Spleen (tissue), 7 donors: ENCODE results near the gene OR2S2.

Source experiments
- POLR2AphosphoS5 ChIP-seq, 3 donors: sonication (generic); formaldehyde crosslinking; IDR thresholded peaks; one replicate each; pipeline ENCODE4 v1.5.1; 2017; ENCODE audit warnings: antibody characterized with exemption in 3 of 3
- TF ChIP-seq, protein P1 (sequence below), 11 experiments: fragments of 200-600 bp in 7 of 11; fragments of 450-650 bp in 4 of 11; sonication (generic) in 4 of 11; IDR thresholded peaks in 8 of 11; conservative IDR thresholded peaks in 3 of 11; 1 replicate in 7 of 11; 2 replicates in 4 of 11; pipeline versions ENCODE4 v1.4.0 to v1.8.0; 2016 to 2021; ENCODE audit warnings: antibody characterized with exemption in 11 of 11, inconsistent platforms in 4 of 11, mild to moderate bottlenecking in 1 of 11
- donor health status: DM: no; HTN: no; CAD: no; lungs with moderate emphysema.
- donor health status: DM: no; HTN: no; CAD: no.
- donor health status: DM: no; HTN: no; CAD: no.

DNA sequence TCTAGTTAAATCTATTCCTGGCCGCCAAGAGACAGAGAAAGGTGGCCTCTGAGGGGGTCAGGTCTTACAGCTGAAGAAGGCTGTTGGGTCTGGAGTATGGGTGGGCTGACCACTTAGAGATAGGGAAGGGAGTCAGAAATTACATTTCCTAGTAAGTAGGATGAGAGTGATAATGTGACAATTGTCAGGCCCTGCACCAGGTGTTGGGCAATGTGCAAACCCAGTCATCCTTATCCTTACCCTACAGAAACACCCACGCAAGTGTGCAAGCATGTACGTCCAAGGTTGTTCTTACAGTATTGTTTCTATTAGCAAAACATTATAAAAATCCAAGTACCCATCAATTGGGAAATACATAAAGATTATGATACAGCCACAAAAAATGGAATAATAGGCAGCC is 39.2 kb downstream of the OR2S2 start:
- TF ChIP-seq, protein P1, sequence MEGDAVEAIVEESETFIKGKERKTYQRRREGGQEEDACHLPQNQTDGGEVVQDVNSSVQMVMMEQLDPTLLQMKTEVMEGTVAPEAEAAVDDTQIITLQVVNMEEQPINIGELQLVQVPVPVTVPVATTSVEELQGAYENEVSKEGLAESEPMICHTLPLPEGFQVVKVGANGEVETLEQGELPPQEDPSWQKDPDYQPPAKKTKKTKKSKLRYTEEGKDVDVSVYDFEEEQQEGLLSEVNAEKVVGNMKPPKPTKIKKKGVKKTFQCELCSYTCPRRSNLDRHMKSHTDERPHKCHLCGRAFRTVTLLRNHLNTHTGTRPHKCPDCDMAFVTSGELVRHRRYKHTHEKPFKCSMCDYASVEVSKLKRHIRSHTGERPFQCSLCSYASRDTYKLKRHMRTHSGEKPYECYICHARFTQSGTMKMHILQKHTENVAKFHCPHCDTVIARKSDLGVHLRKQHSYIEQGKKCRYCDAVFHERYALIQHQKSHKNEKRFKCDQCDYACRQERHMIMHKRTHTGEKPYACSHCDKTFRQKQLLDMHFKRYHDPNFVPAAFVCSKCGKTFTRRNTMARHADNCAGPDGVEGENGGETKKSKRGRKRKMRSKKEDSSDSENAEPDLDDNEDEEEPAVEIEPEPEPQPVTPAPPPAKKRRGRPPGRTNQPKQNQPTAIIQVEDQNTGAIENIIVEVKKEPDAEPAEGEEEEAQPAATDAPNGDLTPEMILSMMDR (IDR thresholded peaks at IDR 0.05 in 8 of 11, conservative IDR thresholded peaks at IDR 0.05 in 3 of 11) = no peak
- no peak for TF ChIP-seq POLR2AphosphoS5 (IDR thresholded peaks at IDR 0.05)
